NCI-H2029 treated with DMSO at 0.1 percent for 48 hours (cell line): ENCODE data around the gene TEX19.
A peak's percentile ranks its signal among the peaks of the same experiment; 100 is the strongest.

Experiments used
- DNase-seq: peaks from one replicate; lab custom pipeline; 2025; lab: John Stamatoyannopoulos, UW

The TEX19 gene

GRCh38 chr17:82321947-82322466 is 37.0 kb upstream of the TEX19 start:
- no peak for DNase-seq

GRCh38 chr17:82322526-82323453 is 36.3 kb upstream of the TEX19 start:
- no peak for DNase-seq

GRCh38 chr17:82323514-82324234 is 35.4 kb upstream of the TEX19 start:
- DNase-seq: no peak

- DNase-seq: no peak
Measured at GRCh38 chr17:82324566-82325285, 34.3 kb upstream of the TEX19 start.

- no peak for DNase-seq
Measured at GRCh38 chr17:82325286-82326180, 33.5 kb upstream of the TEX19 start.

- DNase-seq: no peak
Measured at GRCh38 chr17:82327289-82327688, 31.8 kb upstream of the TEX19 start.

- no peak for DNase-seq
Measured at GRCh38 chr17:82327757-82328140, 31.3 kb upstream of the TEX19 start.

- no peak for DNase-seq
Measured at GRCh38 chr17:82328141-82328993, 30.7 kb upstream of the TEX19 start.

DNA sequence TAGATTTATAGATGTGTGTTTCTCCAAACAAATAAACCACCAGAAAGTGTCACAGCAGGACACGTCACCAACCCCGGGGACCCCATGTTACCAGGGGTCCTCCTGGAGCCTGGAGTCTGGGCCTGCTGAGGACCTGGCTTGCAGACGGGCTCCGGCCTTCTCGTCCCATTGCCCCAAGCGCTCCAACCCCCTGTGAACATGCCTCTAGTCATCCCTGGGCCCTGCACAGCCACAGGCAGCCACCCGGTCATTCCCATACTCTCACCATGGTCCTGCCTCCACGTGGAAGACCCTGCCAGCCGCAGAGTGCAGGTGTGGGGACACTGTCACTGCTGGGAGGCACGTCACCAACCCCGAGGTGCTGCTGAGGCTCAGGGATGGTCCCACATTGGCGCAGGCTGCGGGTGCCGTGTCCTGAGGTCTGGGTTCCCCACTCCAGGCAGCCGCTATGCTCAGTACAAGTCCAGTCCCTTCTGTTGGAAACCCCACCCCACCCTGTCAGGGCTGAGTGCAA is 30.0 kb upstream of the TEX19 start:
- no peak for DNase-seq

GRCh38 chr17:82329683-82330321 is 29.2 kb upstream of the TEX19 start:
- no peak for DNase-seq

GRCh38 chr17:82330322-82331239 is 28.5 kb upstream of the TEX19 start:
- DNase-seq: peak; percentile 39

DNA sequence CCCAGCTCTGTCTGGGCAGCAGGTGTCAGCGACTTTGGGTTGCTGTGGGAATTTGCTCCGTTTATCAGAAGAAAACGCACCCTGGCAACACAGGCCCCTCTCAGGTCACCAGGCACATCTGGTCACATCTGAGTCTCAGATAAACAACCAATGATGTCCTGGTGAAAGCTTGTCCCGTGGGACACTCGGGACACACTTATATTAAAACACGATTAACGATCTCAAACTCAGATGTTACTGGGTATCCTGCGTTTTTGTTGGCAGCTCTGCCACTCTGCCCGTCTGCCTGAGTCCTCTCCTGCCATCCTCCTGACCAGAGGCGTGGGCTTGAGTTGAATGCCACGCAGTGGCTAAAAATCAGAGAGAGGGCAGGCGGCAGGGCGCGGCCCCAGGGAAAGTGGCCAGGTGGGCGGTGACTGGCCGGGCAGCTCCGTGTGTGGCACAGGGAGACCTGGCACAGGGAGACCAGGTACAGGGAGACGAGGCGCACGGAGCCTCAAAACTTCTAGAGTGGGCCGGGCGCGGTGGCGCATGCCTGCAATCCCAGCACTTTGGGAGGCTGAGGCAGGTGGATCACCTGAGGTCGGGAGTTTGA is 27.6 kb upstream of the TEX19 start:
- no peak for DNase-seq

DNA sequence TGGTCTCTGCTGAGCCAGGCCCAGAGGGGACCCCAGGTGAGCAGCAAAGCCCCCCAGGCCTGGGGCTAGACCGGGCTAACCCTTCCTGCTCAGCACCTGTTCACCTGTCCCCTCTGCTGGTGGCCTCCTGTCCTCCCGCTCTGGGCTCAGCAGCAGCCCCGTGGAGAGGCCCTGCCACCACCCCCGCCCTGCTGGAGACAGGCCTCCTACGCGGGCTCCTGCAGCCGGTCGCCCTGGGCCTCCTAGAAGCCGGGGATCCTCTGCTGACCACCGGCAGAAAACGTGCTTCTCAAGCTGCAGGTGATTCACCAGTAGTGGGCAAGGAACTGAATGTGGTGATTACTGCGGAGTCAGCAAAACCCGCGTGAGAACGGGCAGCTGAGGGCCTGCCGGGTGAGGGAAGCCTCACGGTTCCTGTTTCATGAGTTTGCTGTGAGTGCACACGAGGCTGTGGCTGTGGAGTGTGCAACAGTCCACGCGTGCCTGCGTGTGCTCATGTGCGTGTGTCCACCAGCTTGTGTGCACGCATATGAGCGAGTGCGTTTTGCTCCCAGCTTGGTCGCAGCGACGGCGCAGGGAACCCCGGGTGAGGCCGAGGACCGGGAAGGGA is 26.3 kb upstream of the TEX19 start:
- DNase-seq: no peak

- no peak for DNase-seq
Measured at GRCh38 chr17:82333279-82334171, 25.5 kb upstream of the TEX19 start, which contains the start of gene SECTM1. TSS of gene SECTM1 (minus strand) at chr17:82333766. CDS start at chr17:82327240, 6,526 bp downstream.

DNA sequence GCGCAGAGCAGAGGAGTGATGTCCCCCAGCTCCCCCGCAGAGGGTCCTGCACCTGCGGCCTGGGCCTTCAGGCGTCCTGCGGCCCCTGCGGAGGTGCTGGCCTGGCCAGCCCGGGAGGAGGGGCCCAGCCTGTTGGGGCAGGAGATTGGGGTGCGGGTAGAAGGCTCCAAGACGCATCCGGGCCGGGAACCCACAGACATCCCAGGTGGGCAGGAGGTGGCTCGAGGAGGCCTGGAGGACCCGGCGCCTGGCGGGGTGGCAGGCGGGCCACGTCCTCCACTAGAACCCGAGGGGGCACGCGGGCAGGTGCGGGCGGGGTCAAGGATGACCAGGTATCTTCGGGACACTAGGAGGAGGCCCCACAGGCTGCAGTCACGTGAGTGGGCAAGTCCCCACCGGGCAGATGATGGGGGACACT is 24.8 kb upstream of the TEX19 start:
- DNase-seq: no peak

DNA sequence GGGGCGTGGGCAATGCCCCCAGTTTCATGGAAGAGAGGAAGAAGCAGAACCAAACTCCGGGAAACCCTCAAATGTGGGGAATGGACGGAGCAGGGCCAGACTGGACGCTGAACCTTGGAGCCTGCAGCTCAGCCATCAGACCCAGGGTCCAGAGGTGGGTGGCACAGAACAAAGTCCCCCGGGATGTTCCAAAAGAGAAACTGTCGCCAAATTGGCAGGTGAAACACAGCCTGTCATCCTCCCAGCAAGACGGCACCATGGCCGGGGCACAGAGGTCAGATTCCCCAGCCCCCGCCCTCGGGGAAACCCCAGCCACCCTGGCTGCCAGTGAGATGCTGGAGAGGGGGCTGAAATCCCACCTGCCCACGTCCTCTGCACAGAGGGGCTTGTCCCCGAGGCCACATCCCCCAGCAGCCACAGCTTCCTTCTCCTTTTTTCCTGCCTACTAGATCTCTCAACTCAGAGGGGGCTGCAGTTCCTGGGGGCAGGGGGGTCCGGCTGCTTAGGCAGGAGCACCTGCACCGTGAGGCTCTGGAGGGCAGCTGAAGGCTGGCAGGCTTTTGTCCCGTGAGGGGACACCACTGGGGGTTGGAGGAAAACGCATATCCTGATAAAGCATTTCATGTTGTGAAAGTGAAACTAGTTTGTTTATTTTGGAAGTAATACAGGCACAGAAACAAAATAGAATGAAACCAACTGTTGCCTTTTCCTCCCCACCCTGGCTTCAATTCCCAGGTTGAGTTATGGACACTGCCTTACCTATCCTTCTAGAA is 24.2 kb upstream of the TEX19 start:
- DNase-seq: no peak
